ENCODE results near the gene PDGFB. TPM values are rescaled to one million over a fixed set of nuclear protein-coding genes. Genes with fewer than 3 reads are reported as not detected.

PDGFB gene
- total RNA-seq, 2 donors from 2014 or later, result 5.9 to 10.4 TPM

DNA sequence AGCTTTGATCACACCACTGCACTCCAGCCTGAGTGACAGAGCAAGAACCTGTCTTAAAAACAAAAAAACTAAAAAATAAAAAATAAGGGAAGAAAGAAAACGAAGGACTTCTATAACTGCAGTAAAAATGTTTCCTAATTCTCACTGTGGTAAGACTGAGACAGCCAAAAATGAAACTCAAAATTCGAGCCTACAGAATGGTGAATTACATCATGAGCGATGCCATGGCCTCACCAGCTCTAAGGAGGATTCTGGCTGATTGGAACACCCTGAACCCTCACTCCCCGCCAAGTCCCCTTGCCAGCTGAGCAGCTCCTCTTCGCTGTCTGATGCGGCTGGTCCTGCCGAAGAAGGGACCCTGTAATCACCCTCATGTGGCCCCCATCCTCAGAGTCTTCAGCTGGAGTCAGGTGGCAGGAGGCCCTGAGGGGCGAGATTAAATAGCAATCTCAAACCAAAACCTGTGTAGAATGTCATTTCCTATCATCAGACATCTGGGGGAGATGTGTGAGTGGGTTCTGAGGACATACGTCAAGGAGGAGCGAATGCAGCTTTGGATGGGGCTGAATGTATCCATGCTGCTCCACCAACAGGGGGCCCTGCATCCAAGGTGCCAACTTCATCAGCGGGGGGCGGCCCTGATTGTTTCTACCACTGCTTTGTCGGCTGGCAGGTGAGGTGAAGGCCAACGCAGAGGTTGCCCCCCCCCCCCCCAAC lies 29.2 kb downstream of the PDGFB start:
- Histone ChIP-seq H3K9me3 (ENCODE audit: control insufficient read depth, low read length) (no peaks in the 10 kb centered on the region), H3K4me3 (ENCODE audit: low read length) (no peak overlapping the region), H3K4me1 (ENCODE audit: control insufficient read depth, insufficient read depth, low read length) (no peaks in the 10 kb centered on the region), H3K27me3 (ENCODE audit: control insufficient read depth, insufficient read depth, low read length, poor library complexity, severe bottlenecking) (no peaks in the 10 kb centered on the region), H3K27ac (ENCODE audit: low read depth, low read length) (no peak overlapping the region), H3K9ac (ENCODE audit: extremely low read depth, low read length, poor library complexity, severe bottlenecking) (no peak overlapping the region), H3K36me3 (ENCODE audit: control insufficient read depth, insufficient read depth, low read length) (no peaks in the 10 kb centered on the region)
- no peaks in the 10 kb centered on the region for H3K36me3 Mint-ChIP-seq (ENCODE audit: low read depth)
- H3K4me1 Mint-ChIP-seq, result peaks cover 24% of the 10 kb centered on the region
- TF ChIP-seq, protein P1, sequence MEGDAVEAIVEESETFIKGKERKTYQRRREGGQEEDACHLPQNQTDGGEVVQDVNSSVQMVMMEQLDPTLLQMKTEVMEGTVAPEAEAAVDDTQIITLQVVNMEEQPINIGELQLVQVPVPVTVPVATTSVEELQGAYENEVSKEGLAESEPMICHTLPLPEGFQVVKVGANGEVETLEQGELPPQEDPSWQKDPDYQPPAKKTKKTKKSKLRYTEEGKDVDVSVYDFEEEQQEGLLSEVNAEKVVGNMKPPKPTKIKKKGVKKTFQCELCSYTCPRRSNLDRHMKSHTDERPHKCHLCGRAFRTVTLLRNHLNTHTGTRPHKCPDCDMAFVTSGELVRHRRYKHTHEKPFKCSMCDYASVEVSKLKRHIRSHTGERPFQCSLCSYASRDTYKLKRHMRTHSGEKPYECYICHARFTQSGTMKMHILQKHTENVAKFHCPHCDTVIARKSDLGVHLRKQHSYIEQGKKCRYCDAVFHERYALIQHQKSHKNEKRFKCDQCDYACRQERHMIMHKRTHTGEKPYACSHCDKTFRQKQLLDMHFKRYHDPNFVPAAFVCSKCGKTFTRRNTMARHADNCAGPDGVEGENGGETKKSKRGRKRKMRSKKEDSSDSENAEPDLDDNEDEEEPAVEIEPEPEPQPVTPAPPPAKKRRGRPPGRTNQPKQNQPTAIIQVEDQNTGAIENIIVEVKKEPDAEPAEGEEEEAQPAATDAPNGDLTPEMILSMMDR (conservative IDR thresholded peaks at IDR 0.05), result peak; percentile 80
- peak; percentile 83 for DNase-seq
- H3K27me3 Mint-ChIP-seq (ENCODE audit: insufficient read depth), result no peaks in the 10 kb centered on the region
- no peak overlapping the region for H3K4me3 Mint-ChIP-seq
- peaks cover 12% of the 10 kb centered on the region for H3K9me3 Mint-ChIP-seq
- peak overlapping the region; percentile 35 for H3K27ac Mint-ChIP-seq
- WGBS, 2 experiments (ENCODE audit: insufficient coverage in 1 of 2, insufficient read length in 1 of 2), result 81 to 92% methylated on average over 4 to 14 of the region's 14 CpGs

DNA sequence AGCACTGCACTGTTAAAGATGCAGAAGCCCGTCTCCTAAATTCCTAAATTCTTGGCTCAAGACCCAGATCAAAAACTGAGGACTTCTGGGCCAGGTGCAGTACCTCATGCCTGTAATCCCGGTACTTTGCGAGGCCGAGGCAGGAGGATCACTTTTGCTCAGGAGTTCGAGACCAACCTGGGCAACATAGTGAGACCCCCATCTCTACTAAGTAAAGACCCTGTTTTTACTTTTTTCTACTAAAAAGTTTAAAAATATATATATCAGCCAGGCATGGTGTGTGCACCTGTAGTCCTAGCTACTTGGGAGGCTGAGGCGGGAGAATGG lies 29.7 kb downstream of the PDGFB start:
- WGBS, 2 experiments (ENCODE audit: insufficient coverage in 1 of 2, insufficient read length in 1 of 2), result 69 to 92% methylated on average over 5 to 6 of the region's 6 CpGs
- Histone ChIP-seq H3K27ac (ENCODE audit: low read depth, low read length) (no peak overlapping the region), H3K4me3 (ENCODE audit: low read length) (no peak overlapping the region), H3K36me3 (ENCODE audit: control insufficient read depth, insufficient read depth, low read length) (no peaks in the 10 kb centered on the region), H3K9ac (ENCODE audit: extremely low read depth, low read length, poor library complexity, severe bottlenecking) (no peak overlapping the region), H3K9me3 (ENCODE audit: control insufficient read depth, low read length) (no peaks in the 10 kb centered on the region), H3K27me3 (ENCODE audit: control insufficient read depth, insufficient read depth, low read length, poor library complexity, severe bottlenecking) (no peaks in the 10 kb centered on the region), H3K4me1 (ENCODE audit: control insufficient read depth, insufficient read depth, low read length) (no peaks in the 10 kb centered on the region)
- H3K36me3 Mint-ChIP-seq (ENCODE audit: low read depth), result no peaks in the 10 kb centered on the region
- TF ChIP-seq, protein P1 (conservative IDR thresholded peaks at IDR 0.05), result no peak
- H3K4me3 Mint-ChIP-seq, result no peak overlapping the region
- no peaks in the 10 kb centered on the region for H3K27me3 Mint-ChIP-seq (ENCODE audit: insufficient read depth)
- H3K27ac Mint-ChIP-seq, result peak overlapping the region; percentile 79
- no peak for DNase-seq
- peaks cover 24% of the 10 kb centered on the region for H3K4me1 Mint-ChIP-seq
- H3K9me3 Mint-ChIP-seq, result peaks cover 12% of the 10 kb centered on the region

DNA sequence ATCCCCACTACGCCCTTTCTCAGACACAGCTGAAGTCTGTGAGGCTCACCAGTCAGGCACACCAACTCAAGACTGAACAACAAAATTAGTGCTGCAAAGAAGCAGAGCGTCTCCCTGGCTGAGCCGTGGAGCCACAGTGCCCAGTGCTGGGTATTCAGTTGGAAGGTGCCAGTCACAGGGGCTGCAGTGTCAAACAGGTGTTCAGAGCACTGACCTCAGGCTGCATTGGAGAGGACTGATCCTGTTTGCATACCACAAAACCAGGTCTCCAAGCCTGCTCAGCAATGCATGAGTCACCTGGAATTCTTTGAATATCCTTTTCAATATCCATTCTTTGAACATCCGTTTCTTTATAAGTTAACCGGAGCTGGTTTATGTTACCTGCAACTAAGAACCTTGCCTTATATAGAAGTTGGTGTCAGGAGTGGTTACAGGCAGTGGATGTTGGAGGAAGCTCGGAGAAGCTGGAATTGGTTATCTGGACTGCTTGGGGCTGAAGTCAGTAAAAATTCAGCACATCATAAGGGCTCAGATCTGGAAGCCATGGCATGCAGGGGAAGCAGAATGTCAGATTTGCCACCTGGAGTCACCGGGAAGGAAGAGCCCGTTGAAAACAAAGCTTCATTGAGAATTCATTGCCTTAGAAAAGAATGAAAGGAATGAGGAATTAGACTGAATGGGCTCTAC lies 30.3 kb downstream of the PDGFB start:
- Mint-ChIP-seq H3K9me3 (peaks cover 12% of the 10 kb centered on the region), H3K4me1 (peaks cover 24% of the 10 kb centered on the region), H3K4me3 (peak overlapping the region; percentile 23), H3K36me3 (ENCODE audit: low read depth) (no peaks in the 10 kb centered on the region), H3K27me3 (ENCODE audit: insufficient read depth) (no peaks in the 10 kb centered on the region), H3K27ac (peak overlapping the region; percentile 79)
- Histone ChIP-seq H3K4me1 (ENCODE audit: control insufficient read depth, insufficient read depth, low read length) (no peaks in the 10 kb centered on the region), H3K27ac (ENCODE audit: low read depth, low read length) (no peak overlapping the region), H3K9ac (ENCODE audit: extremely low read depth, low read length, poor library complexity, severe bottlenecking) (no peak overlapping the region), H3K36me3 (ENCODE audit: control insufficient read depth, insufficient read depth, low read length) (no peaks in the 10 kb centered on the region), H3K4me3 (ENCODE audit: low read length) (no peak overlapping the region), H3K9me3 (ENCODE audit: control insufficient read depth, low read length) (no peaks in the 10 kb centered on the region), H3K27me3 (ENCODE audit: control insufficient read depth, insufficient read depth, low read length, poor library complexity, severe bottlenecking) (no peaks in the 10 kb centered on the region)
- DNase-seq, result peak; percentile 82
- TF ChIP-seq, protein P1 (conservative IDR thresholded peaks at IDR 0.05), result no peak
- 49 to 55% methylated on average over 4 to 8 of the region's 8 CpGs for WGBS, 2 experiments (ENCODE audit: insufficient coverage in 1 of 2, insufficient read length in 1 of 2)
